Smooth muscle cell (in vitro differentiated cells): ENCODE measurements around the gene MCTP2. TPM values are rescaled to one million over a fixed set of nuclear protein-coding genes. Genes with fewer than 3 reads are reported as not detected.

Experiments
- DNase-seq: peaks from one replicate; lab custom pipeline; 2025; ENCODE audit not compliant: unreplicated experiment; lab: John Stamatoyannopoulos, UW
- H2AFZ ChIP-seq: fragments of 200-600 bp; sonication (generic); 2 replicates; pipeline ENCODE4 v1.6.0; 2016; ENCODE audit warnings: antibody characterized with exemption, low read depth, mild to moderate bottlenecking
- H3F3A ChIP-seq: fragments of 200-600 bp; sonication (generic); 2 replicates; pipeline ENCODE4 v1.6.0; 2017; ENCODE audit warnings: antibody characterized with exemption, low read depth
- H3K27ac ChIP-seq: fragments of 200-600 bp; sonication (generic); 2 replicates; pipeline ENCODE4 v1.5.1; 2016; ENCODE audit warnings: low read depth, mild to moderate bottlenecking
- H3K27me3 ChIP-seq: fragments of 200-600 bp; sonication (generic); 2 replicates; pipeline ENCODE4 v1.6.1; 2016; ENCODE audit warnings: low read depth, mild to moderate bottlenecking
- H3K36me3 ChIP-seq: fragments of 200-600 bp; sonication (generic); 2 replicates; pipeline ENCODE4 v1.5.1; 2016; ENCODE audit warnings: low read depth
- H3K4me1 ChIP-seq: fragments of 200-600 bp; sonication (generic); 2 replicates; pipeline ENCODE4 v1.5.1; 2016; ENCODE audit warnings: low read depth
- H3K4me2 ChIP-seq: fragments of 200-600 bp; sonication (generic); 2 replicates; pipeline ENCODE4 v1.6.0; 2016; ENCODE audit warnings: mild to moderate bottlenecking
- H3K4me3 ChIP-seq: fragments of 200-600 bp; sonication (generic); 2 replicates; pipeline ENCODE4 v1.5.1; 2016; ENCODE audit warnings: mild to moderate bottlenecking
- H3K79me2 ChIP-seq: fragments of 200-600 bp; sonication (generic); 2 replicates; pipeline ENCODE4 v1.6.0; 2016; ENCODE audit warnings: low read depth, mild to moderate bottlenecking
- H3K9ac ChIP-seq: fragments of 200-600 bp; sonication (generic); 2 replicates; pipeline ENCODE4 v1.6.0; 2016; ENCODE audit warnings: low read depth
- H3K9me3 ChIP-seq: fragments of 200-600 bp; sonication (generic); replicated peaks from 2 replicates; pipeline ENCODE4 v1.5.1; 2016; ENCODE audit warnings: low read depth
- H4K20me1 ChIP-seq: fragments of 200-600 bp; sonication (generic); 2 replicates; pipeline ENCODE4 v1.6.0; 2016; ENCODE audit warnings: low read depth
- WGBS: methylation state at CpG from one replicate; pipeline ENCODE4 v1.1.7; 2016; ENCODE audit warnings: low lambda C conversion rate; 5-methylcytosine and 5-hydroxymethylcytosine counted together
- polyA plus RNA-seq: library from polyadenylated mRNA; unstranded; fragments of >200 nt; fragmentation: Nextera tagmentation; extraction: Ambion mirVana; gene quantifications from 2 replicates; pipeline ENCODE4 v1.2.1, GENCODE V29; 2016
- total RNA-seq: library from RNA; depleted of rRNA; stranded (reverse); fragments of >200 nt; gene quantifications from 2 replicates; pipeline ENCODE4 v1.2.3, GENCODE V29; 2014
- TF ChIP-seq, protein P1 (sequence below): fragments of 200-600 bp; sonication (generic); IDR thresholded peaks from 2 replicates; pipeline ENCODE4 v1.5.1; 2017; ENCODE audit warnings: borderline replicate concordance, mild to moderate bottlenecking, antibody characterized with exemption; ENCODE audit not compliant: insufficient read depth, poor library complexity, severe bottlenecking

Gene MCTP2
- total and polyA plus RNA-seq, 2 experiments from 2014 or later, result 12.1 to 32.1 TPM

GRCh38 chr15:94199725-94200124 lies 31.6 kb upstream of the MCTP2 start:
- Histone ChIP-seq H3F3A (no peaks in the 10 kb centered on the region), H3K9ac (no peak overlapping the region), H3K27me3 (no peaks in the 10 kb centered on the region), H3K9me3 (no peaks in the 10 kb centered on the region), H3K4me1 (no peaks in the 10 kb centered on the region), H3K79me2 (no peaks in the 10 kb centered on the region), H4K20me1 (no peaks in the 10 kb centered on the region), H3K4me3 (no peak overlapping the region), H2AFZ (peak overlapping the region; percentile 34), H3K4me2 (no peak overlapping the region), H3K27ac (no peak overlapping the region), H3K36me3 (no peaks in the 10 kb centered on the region)
- no peak for DNase-seq
- 89% methylated on average over 3 of the region's 3 CpGs for WGBS
- TF ChIP-seq, protein P1, sequence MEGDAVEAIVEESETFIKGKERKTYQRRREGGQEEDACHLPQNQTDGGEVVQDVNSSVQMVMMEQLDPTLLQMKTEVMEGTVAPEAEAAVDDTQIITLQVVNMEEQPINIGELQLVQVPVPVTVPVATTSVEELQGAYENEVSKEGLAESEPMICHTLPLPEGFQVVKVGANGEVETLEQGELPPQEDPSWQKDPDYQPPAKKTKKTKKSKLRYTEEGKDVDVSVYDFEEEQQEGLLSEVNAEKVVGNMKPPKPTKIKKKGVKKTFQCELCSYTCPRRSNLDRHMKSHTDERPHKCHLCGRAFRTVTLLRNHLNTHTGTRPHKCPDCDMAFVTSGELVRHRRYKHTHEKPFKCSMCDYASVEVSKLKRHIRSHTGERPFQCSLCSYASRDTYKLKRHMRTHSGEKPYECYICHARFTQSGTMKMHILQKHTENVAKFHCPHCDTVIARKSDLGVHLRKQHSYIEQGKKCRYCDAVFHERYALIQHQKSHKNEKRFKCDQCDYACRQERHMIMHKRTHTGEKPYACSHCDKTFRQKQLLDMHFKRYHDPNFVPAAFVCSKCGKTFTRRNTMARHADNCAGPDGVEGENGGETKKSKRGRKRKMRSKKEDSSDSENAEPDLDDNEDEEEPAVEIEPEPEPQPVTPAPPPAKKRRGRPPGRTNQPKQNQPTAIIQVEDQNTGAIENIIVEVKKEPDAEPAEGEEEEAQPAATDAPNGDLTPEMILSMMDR, result no peak

DNA sequence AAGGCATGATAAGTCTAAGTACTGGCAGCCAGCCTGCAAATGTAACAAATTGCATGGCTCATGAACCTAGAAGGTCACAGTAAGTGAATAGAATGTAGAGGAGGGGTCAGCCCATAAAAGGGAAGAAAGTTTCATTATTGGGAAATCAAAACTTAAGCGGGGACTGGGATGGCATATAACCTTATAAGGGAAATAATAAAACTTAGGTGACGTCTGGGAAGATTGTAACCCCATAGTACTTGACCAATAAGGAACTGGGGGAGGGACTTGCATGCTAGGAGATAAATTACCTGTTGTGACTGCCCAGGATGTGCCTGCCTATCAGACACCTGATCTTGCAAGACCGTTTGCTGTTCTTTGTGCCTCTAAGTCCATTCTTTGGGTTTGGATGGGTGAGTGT lies 28.1 kb upstream of the MCTP2 start:
- Histone ChIP-seq H3K9ac (no peak overlapping the region), H3K36me3 (no peaks in the 10 kb centered on the region), H3K4me3 (no peak overlapping the region), H3K27ac (no peak overlapping the region), H3K79me2 (no peaks in the 10 kb centered on the region), H3K4me1 (no peaks in the 10 kb centered on the region), H3F3A (no peaks in the 10 kb centered on the region), H4K20me1 (no peaks in the 10 kb centered on the region), H3K27me3 (no peaks in the 10 kb centered on the region), H2AFZ (no peak overlapping the region), H3K4me2 (no peak overlapping the region), H3K9me3 (no peaks in the 10 kb centered on the region)
- TF ChIP-seq, protein P1, result no peak
- no peak for DNase-seq
- 89% methylated on average over 3 of the region's 3 CpGs for WGBS

- TF ChIP-seq, protein P1, result no peak
- Histone ChIP-seq H3K4me1 (no peaks in the 10 kb centered on the region), H3K27ac (peak overlapping the region; percentile 82), H3K36me3 (no peaks in the 10 kb centered on the region), H3K4me3 (no peak overlapping the region), H3K9ac (peak overlapping the region; percentile 46), H4K20me1 (no peaks in the 10 kb centered on the region), H3K27me3 (no peaks in the 10 kb centered on the region), H2AFZ (no peak overlapping the region), H3K4me2 (peak overlapping the region; percentile 46), H3K79me2 (no peaks in the 10 kb centered on the region), H3F3A (no peaks in the 10 kb centered on the region), H3K9me3 (no peaks in the 10 kb centered on the region)
- 36% methylated on average over 7 of the region's 7 CpGs for WGBS
- no peak for DNase-seq
These were observed 26.0 kb upstream of the MCTP2 start for GRCh38 chr15:94205366-94205765.

GRCh38 chr15:94206463-94207167 lies 24.7 kb upstream of the MCTP2 start:
- Histone ChIP-seq H3K36me3 (no peaks in the 10 kb centered on the region), H3K9me3 (no peaks in the 10 kb centered on the region), H2AFZ (no peak overlapping the region), H3K4me2 (peak overlapping the region; percentile 34), H3K79me2 (no peaks in the 10 kb centered on the region), H4K20me1 (no peaks in the 10 kb centered on the region), H3K27me3 (no peaks in the 10 kb centered on the region), H3K27ac (peak overlapping the region; percentile 82), H3F3A (no peaks in the 10 kb centered on the region), H3K9ac (no peak overlapping the region), H3K4me3 (no peak overlapping the region), H3K4me1 (no peaks in the 10 kb centered on the region)
- TF ChIP-seq, protein P1, result no peak
- no peak for DNase-seq
- WGBS, result 58% methylated on average over 11 of the region's 11 CpGs
